ENCODE measurements around the gene EGFLAM.

GRCh38 chr5:38384396-38384795 is 126.0 kb downstream of the EGFLAM start:
- no peak for TF ChIP-seq CTCF (IDR thresholded peaks at IDR 0.05)
- TF ChIP-seq EP300 (IDR thresholded peaks at IDR 0.05), result no peak
- TF ChIP-seq POLR2A (IDR thresholded peaks at IDR 0.05; ENCODE audit: low read depth), result no peak

All from esophagus muscularis mucosa (tissue), 4 donors.